Measurements from ENCODE around the gene RPS14.
A peak's percentile ranks its signal among the peaks of the same experiment; 100 is the strongest.

The RPS14 gene

GRCh38 chr5:150444770-150445169 lies 4.8 kb downstream of the RPS14 start:
- H3K4me3 ChIP-seq (ENCODE audit: low read depth, low read length): no peak overlapping the region
- no peak for TF ChIP-seq CTCF (IDR thresholded peaks at IDR 0.05; ENCODE audit: borderline replicate concordance, insufficient read depth, low read depth, low read length)

- no peak for TF ChIP-seq CTCF (IDR thresholded peaks at IDR 0.05; ENCODE audit: borderline replicate concordance, insufficient read depth, low read depth, low read length)
Measured at GRCh38 chr5:150443242-150444075, 6.1 kb downstream of the RPS14 start.

GRCh38 chr5:150442699-150443080 lies 6.8 kb downstream of the RPS14 start:
- no peak overlapping the region for H3K4me3 ChIP-seq (ENCODE audit: low read depth, low read length)
- no peak for TF ChIP-seq CTCF (IDR thresholded peaks at IDR 0.05; ENCODE audit: borderline replicate concordance, insufficient read depth, low read depth, low read length)

More at GRCh38 chr5:150443242-150444075, 6.1 kb downstream of the RPS14 start:
- no peak overlapping the region for H3K4me3 ChIP-seq (ENCODE audit: low read depth, low read length)

GRCh38 chr5:150441813-150442698 lies 7.5 kb downstream of the RPS14 start:
- TF ChIP-seq CTCF (IDR thresholded peaks at IDR 0.05; ENCODE audit: borderline replicate concordance, insufficient read depth, low read depth, low read length): no peak
- no peak overlapping the region for H3K4me3 ChIP-seq (ENCODE audit: low read depth, low read length)

- TF ChIP-seq CTCF (IDR thresholded peaks at IDR 0.05; ENCODE audit: borderline replicate concordance, insufficient read depth, low read depth, low read length): no peak
- no peak overlapping the region for H3K4me3 ChIP-seq (ENCODE audit: low read depth, low read length)
Measured at GRCh38 chr5:150440948-150441812, 8.4 kb downstream of the RPS14 start.

- H3K4me3 ChIP-seq (ENCODE audit: low read depth, low read length): no peak overlapping the region
- TF ChIP-seq CTCF (IDR thresholded peaks at IDR 0.05; ENCODE audit: borderline replicate concordance, insufficient read depth, low read depth, low read length): peak; percentile 68; the same call in 1 of the 2 replicates
Measured at GRCh38 chr5:150438873-150439546, 10.5 kb downstream of the RPS14 start.

All from GM12875 (cell line).